Epithelial cell of proximal tubule (primary cell): Measurements from ENCODE around the gene SLC39A11. TPM values are rescaled to one million over a fixed set of nuclear protein-coding genes. Genes with fewer than 3 reads are reported as not detected.
"Not testable (repeated sequence)": the region's sequence is repeated elsewhere in the genome, so short reads cannot be mapped to it uniquely, and the experiment has no call there.

Source experiments
- DNase-seq: peaks from one replicate; pipeline ENCODE4 v3.0.0-alpha.2; 2011; ENCODE audit warnings: low read depth
- H3K4me3 ChIP-seq: 2 replicates; pipeline ENCODE4 v1.5.1; 2011; ENCODE audit warnings: low read depth, mild to moderate bottlenecking, low read length
- CTCF ChIP-seq: conservative IDR thresholded peaks from 2 replicates; pipeline ENCODE4 v1.5.1; 2012; ENCODE audit warnings: low read depth, mild to moderate bottlenecking, low read length
- total RNA-seq: library from RNA; depleted of rRNA; stranded (reverse); fragments of >200 nt; gene quantifications from 2 replicates; pipeline ENCODE4 v1.2.3, GENCODE V29; 2015

The SLC39A11 gene
- total RNA-seq, 1 donor from 2014 or later = 12.6 TPM

GRCh38 chr17:72771734-72772133 lies 320.8 kb downstream of the SLC39A11 start:
- no peak overlapping the region for H3K4me3 ChIP-seq
- no peak for DNase-seq
- no peak for TF ChIP-seq CTCF

- TF ChIP-seq CTCF = no peak
- no peak for DNase-seq
- no peak overlapping the region for H3K4me3 ChIP-seq
Observed at GRCh38 chr17:72766761-72767356, 325.6 kb downstream of the SLC39A11 start.

GRCh38 chr17:72765368-72766153 lies 326.9 kb downstream of the SLC39A11 start:
- DNase-seq = no peak
- H3K4me3 ChIP-seq = no peak overlapping the region
- TF ChIP-seq CTCF = no peak

- H3K4me3 ChIP-seq = no peak overlapping the region
- no peak for TF ChIP-seq CTCF
- no peak for DNase-seq
Observed at GRCh38 chr17:72764632-72765041, 327.9 kb downstream of the SLC39A11 start.

GRCh38 chr17:72763981-72764380 lies 328.5 kb downstream of the SLC39A11 start:
- no peak overlapping the region for H3K4me3 ChIP-seq
- no peak for TF ChIP-seq CTCF
- DNase-seq = no peak

GRCh38 chr17:72761893-72762575 lies 330.5 kb downstream of the SLC39A11 start:
- H3K4me3 ChIP-seq, DNase-seq: not testable (repeated sequence)

- no peak for DNase-seq
- H3K4me3 ChIP-seq = no peak overlapping the region
- no peak for TF ChIP-seq CTCF
Observed at GRCh38 chr17:72761431-72761830, 331.1 kb downstream of the SLC39A11 start.
